HAP-1 (cell line): ENCODE results near the gene TPCN2.
"Not testable (repeated sequence)": the region's sequence is repeated elsewhere in the genome, so short reads cannot be mapped to it uniquely, and the experiment has no call there.

ENCODE experiments used
- DNase-seq, 2 experiments: peaks; one replicate each; pipeline ENCODE4 v3.0.0-alpha.2; 2016 to 2020; ENCODE audit warnings: low spot score in 2 of 2
- H3K27me3 ChIP-seq: fragments of 250-450 bp; sonication (Bioruptor Pico); 2 replicates; pipeline ENCODE4 v1.5.1; 2020; ENCODE audit warnings: low read depth, mild to moderate bottlenecking, moderate library complexity
- H3K36me3 ChIP-seq: fragments of 250-450 bp; sonication (Bioruptor Pico); replicated peaks from 2 replicates; pipeline ENCODE4 v1.5.1; 2020; ENCODE audit warnings: mild to moderate bottlenecking
- H3K4me1 ChIP-seq: fragments of 250-450 bp; sonication (Bioruptor Pico); 2 replicates; pipeline ENCODE4 v1.5.1; 2020; ENCODE audit warnings: mild to moderate bottlenecking
- H3K4me3 ChIP-seq: fragments of 250-450 bp; sonication (Bioruptor Pico); 2 replicates; pipeline ENCODE4 v1.5.1; 2020; ENCODE audit warnings: mild to moderate bottlenecking, moderate library complexity
- H3K9me3 ChIP-seq: fragments of 250-450 bp; sonication (Bioruptor Pico); 2 replicates; pipeline ENCODE4 v1.5.1; 2020; ENCODE audit warnings: mild to moderate bottlenecking, moderate library complexity
- in situ Hi-C: fragments of 300-500 bp; cut with MboI; formaldehyde crosslinking; loops from 3 replicates; pipeline ENCODE4 v1.14.3; 2020; ENCODE audit warnings: low sequenced_read_pairs, inconsistent platforms, mixed read lengths

Gene TPCN2

GRCh38 chr11:69076129-69076791 is 27.5 kb downstream of the TPCN2 start:
- H3K4me1 ChIP-seq, result no peaks in the 10 kb centered on the region
- DNase-seq, result no peak
- peaks cover 4% of the 10 kb centered on the region for H3K36me3 ChIP-seq
- H3K9me3 ChIP-seq, result no peaks in the 10 kb centered on the region
- no peaks in the 10 kb centered on the region for H3K27me3 ChIP-seq
- H3K4me3 ChIP-seq, result no peak overlapping the region
- in situ Hi-C loops, result loop anchor here (25.0 kb wide), 1 partner anchor 439 kb away; no protein-coding TSS in a partner anchor

GRCh38 chr11:69076977-69077376 is 28.2 kb downstream of the TPCN2 start:
- not testable (repeated sequence) for H3K36me3 ChIP-seq, H3K4me3 ChIP-seq, H3K9me3 ChIP-seq, H3K27me3 ChIP-seq, H3K4me1 ChIP-seq, DNase-seq
- in situ Hi-C loops, result loop anchor here (25.0 kb wide), 1 partner anchor 440 kb away; no protein-coding TSS in a partner anchor

GRCh38 chr11:69078508-69078907 is 29.8 kb downstream of the TPCN2 start:
- H3K36me3 ChIP-seq, result no peaks in the 10 kb centered on the region; the same call in none of the 2 replicates
- H3K4me3 ChIP-seq, result no peak overlapping the region
- H3K27me3 ChIP-seq, result no peaks in the 10 kb centered on the region
- H3K4me1 ChIP-seq, result no peaks in the 10 kb centered on the region
- no peaks in the 10 kb centered on the region for H3K9me3 ChIP-seq
- in situ Hi-C loops, result loop anchor here (25.0 kb wide), 1 partner anchor 441 kb away; no protein-coding TSS in a partner anchor
- no peak for DNase-seq

GRCh38 chr11:69078930-69079605 is 30.3 kb downstream of the TPCN2 start:
- H3K9me3 ChIP-seq, result no peaks in the 10 kb centered on the region
- no peaks in the 10 kb centered on the region; the same call in none of the 2 replicates for H3K36me3 ChIP-seq
- H3K4me3 ChIP-seq, result no peak overlapping the region
- no peak for DNase-seq
- no peaks in the 10 kb centered on the region for H3K4me1 ChIP-seq
- H3K27me3 ChIP-seq, result no peaks in the 10 kb centered on the region
- in situ Hi-C loops, result loop anchor here (25.0 kb wide), 1 partner anchor 442 kb away; no protein-coding TSS in a partner anchor

DNA sequence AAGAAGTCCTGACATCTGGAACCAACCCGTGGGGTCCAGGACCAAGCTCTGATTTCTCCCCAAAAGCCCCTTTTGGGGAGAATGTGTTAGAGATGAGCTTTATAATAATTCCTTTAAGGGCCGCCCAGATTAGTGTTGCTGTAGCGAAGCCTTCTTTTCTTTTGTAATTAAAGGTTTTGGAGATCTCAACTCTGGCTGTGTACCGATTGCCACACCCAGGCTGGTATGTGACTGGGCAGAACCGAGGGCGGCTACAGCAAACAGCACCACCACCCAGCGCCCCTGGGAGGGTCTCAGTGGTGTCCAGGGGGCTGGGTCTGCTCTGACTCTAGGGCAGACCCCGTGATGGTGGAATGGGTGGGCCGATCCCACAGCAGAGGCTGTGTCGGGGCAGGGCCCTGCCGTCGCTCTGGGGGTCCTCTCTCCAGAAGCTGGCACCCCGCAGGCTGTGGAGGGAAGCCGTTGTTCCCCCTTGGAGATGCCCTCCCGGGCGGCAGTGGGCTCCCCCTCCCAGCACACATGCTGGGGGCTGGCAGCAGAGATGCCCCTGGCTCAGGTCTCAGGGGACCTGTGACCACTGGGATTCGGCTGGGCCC is 31.0 kb downstream of the TPCN2 start:
- DNase-seq, result no peak
- Histone ChIP-seq H3K9me3 (no peaks in the 10 kb centered on the region), H3K27me3 (no peaks in the 10 kb centered on the region), H3K4me1 (no peaks in the 10 kb centered on the region), H3K4me3 (no peak overlapping the region), H3K36me3 (no peaks in the 10 kb centered on the region; the same call in none of the 2 replicates)
- in situ Hi-C loops, result loop anchor here (25.0 kb wide), 1 partner anchor 442 kb away; no protein-coding TSS in a partner anchor

DNA sequence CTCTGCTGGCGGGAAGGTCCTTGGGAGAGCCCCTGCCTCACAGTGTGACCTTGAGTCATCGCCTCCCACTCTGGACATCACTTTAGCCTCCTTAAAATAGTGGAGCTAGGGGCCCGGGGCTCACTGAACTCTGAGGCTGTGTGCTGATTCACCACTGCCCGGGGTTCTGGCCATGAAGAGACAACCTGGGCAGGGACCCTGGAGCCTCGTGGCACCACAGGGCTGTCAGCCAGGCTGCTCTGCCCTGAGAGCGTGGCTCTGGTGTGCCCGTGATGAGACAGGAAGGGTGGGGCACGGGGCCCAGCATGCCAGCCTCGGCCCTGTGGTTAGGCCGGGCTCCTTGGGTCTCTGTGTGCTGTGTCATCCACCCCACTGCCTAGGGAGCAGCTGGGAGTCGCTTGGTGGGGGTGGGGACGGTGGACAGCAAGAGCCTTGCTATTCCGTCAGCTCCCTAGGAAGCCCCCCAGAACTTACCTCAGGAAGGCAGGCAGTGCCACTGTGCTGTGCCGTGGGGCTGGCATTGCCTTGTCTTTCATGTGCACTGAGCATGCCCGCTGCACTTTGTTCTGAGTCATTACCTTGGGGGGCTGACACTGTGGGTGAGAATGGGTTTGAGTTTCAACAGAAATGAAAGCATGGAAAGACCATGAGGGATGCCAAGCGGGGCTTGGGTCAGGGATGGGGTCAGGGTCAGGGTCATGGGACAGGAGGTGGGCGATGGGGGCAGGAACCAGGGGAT is 31.7 kb downstream of the TPCN2 start:
- Histone ChIP-seq H3K9me3 (no peaks in the 10 kb centered on the region), H3K4me3 (no peak overlapping the region), H3K27me3 (no peaks in the 10 kb centered on the region), H3K36me3 (no peaks in the 10 kb centered on the region; the same call in none of the 2 replicates), H3K4me1 (no peaks in the 10 kb centered on the region)
- in situ Hi-C loops, result loop anchor here (25.0 kb wide), 1 partner anchor 443 kb away; no protein-coding TSS in a partner anchor
- DNase-seq, result no peak

DNA sequence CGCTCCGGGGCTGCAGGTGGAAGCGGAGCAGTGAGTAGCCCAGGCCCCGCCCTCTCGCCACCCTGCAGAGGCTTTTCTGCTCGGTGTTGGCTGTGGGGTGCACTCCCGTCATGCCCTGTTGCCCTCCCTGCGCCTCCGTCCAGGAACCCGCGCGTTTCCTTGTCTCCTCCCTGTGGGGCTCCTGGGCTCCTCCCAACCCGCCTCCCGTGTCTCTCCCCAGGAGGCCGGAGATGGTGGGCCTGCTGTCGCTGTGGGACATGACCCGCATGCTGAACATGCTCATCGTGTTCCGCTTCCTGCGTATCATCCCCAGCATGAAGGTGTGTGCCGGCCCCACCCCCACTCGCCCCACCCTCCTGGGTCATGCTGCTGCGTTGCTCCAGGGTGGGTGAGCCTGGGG is 32.4 kb downstream of the TPCN2 start:
- no peak for DNase-seq
- in situ Hi-C loops, result loop anchor here (25.0 kb wide), 1 partner anchor 444 kb away; no protein-coding TSS in a partner anchor
- Histone ChIP-seq H3K27me3 (no peaks in the 10 kb centered on the region), H3K4me1 (no peaks in the 10 kb centered on the region), H3K36me3 (no peaks in the 10 kb centered on the region; the same call in 1 of the 2 replicates), H3K9me3 (no peaks in the 10 kb centered on the region), H3K4me3 (no peak overlapping the region)

DNA sequence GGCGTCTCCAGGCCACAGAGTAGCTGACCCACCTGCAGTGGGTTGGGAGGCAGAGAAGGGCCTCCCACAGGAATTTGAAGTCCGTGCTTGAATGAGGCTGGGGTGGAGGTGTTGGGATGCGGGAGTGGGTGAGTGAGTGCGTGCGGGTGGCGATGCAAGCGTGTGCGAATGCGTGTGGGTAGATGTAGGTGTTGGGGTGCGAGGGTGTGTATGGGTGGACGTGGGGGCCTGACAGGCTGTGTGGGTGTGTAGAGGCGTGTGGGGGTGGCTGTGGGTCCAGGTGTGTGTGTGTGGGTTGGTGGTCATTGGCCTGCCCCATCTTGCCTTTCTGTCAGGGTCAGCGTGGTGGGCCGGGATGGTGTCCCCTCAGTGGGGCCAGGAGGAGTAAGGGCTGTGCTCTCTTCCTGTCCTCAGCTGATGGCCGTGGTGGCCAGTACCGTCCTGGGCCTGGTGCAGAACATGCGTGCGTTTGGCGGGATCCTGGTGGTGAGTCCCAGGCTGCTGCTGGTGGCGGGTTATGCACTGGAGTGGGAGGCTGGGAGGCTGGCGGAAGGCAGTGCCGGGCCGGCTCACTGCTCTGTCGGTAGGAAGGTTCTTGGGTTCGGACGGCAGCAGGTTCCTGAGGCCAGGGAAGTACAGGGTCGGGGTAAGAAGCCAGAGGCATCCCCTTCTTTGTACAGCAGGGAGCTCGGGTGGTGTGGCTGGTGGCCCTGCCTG is 35.0 kb downstream of the TPCN2 start:
- Histone ChIP-seq H3K4me3 (no peak overlapping the region), H3K27me3 (no peaks in the 10 kb centered on the region), H3K36me3 (no peaks in the 10 kb centered on the region; the same call in 1 of the 2 replicates), H3K4me1 (no peaks in the 10 kb centered on the region), H3K9me3 (no peaks in the 10 kb centered on the region)
- no peak for DNase-seq
- in situ Hi-C loops, result loop anchor here (25.0 kb wide), 1 partner anchor 446 kb away; no protein-coding TSS in a partner anchor

- Histone ChIP-seq H3K36me3 (peaks cover 3% of the 10 kb centered on the region), H3K9me3 (no peaks in the 10 kb centered on the region), H3K4me1 (no peaks in the 10 kb centered on the region), H3K27me3 (no peaks in the 10 kb centered on the region), H3K4me3 (no peak overlapping the region)
- no peak for DNase-seq
- in situ Hi-C loops, result loop anchor here (25.0 kb wide), 1 partner anchor 447 kb away; no protein-coding TSS in a partner anchor
Observed at GRCh38 chr11:69084371-69084770, 35.6 kb downstream of the TPCN2 start.

- no peak overlapping the region for H3K4me3 ChIP-seq
- no peaks in the 10 kb centered on the region for H3K9me3 ChIP-seq
- in situ Hi-C loops, result loop anchor here (25.0 kb wide), 1 partner anchor 448 kb away; no protein-coding TSS in a partner anchor
- peaks cover 6% of the 10 kb centered on the region for H3K36me3 ChIP-seq
- H3K4me1 ChIP-seq, result no peaks in the 10 kb centered on the region
- no peak for DNase-seq
- H3K27me3 ChIP-seq, result no peaks in the 10 kb centered on the region
Observed at GRCh38 chr11:69085490-69086095, 36.9 kb downstream of the TPCN2 start.

- Histone ChIP-seq H3K36me3 (peaks cover 6% of the 10 kb centered on the region), H3K27me3 (no peaks in the 10 kb centered on the region), H3K4me1 (no peaks in the 10 kb centered on the region), H3K4me3 (no peak overlapping the region), H3K9me3 (no peaks in the 10 kb centered on the region)
- no peak for DNase-seq
- in situ Hi-C loops, result loop anchor here (25.0 kb wide), 1 partner anchor 449 kb away; no protein-coding TSS in a partner anchor
Observed at GRCh38 chr11:69086152-69087132, 37.7 kb downstream of the TPCN2 start.
